D721Med (cell line): ENCODE data around the gene MEGF9.

ENCODE experiments used
- DNase-seq: peaks from one replicate; pipeline ENCODE4 v3.0.0; 2011; ENCODE audit warnings: low spot score; ENCODE audit not compliant: insufficient read length
- FAIRE-seq: peaks from 2 replicates; lab custom pipeline; 2011; peaks lifted over from hg19 to GRCh38; lab: Jason Lieb, UNC
- CTCF ChIP-seq: IDR thresholded peaks from 2 replicates; pipeline ENCODE4 v1.5.1; 2012; ENCODE audit warnings: mild to moderate bottlenecking, control low read depth; ENCODE audit not compliant: insufficient read depth; ENCODE audit errors: missing control alignments

The MEGF9 gene

GRCh38 chr9:120741191-120741590, 26.9 kb upstream of the MEGF9 start:
- DNase-seq (no peak), FAIRE-seq (no peak)
- no peak for TF ChIP-seq CTCF

GRCh38 chr9:120740132-120740531, 25.9 kb upstream of the MEGF9 start:
- TF ChIP-seq CTCF: no peak
- no peak for FAIRE-seq

GRCh38 chr9:120737416-120738165, 23.3 kb upstream of the MEGF9 start:
- TF ChIP-seq CTCF: no peak
- DNase-seq (no peak), FAIRE-seq (no peak)

More at GRCh38 chr9:120740132-120740531, 25.9 kb upstream of the MEGF9 start:
- no peak for DNase-seq

- no peak for TF ChIP-seq CTCF
- DNase-seq (no peak), FAIRE-seq (no peak)
These were observed 22.6 kb upstream of the MEGF9 start for GRCh38 chr9:120736881-120737280.

- DNase-seq: no peak
- no peak for TF ChIP-seq CTCF
- no peak for FAIRE-seq
These were observed 21.3 kb upstream of the MEGF9 start for GRCh38 chr9:120735415-120736126.

- DNase-seq (no peak), FAIRE-seq (no peak)
- no peak for TF ChIP-seq CTCF
These were observed 20.5 kb upstream of the MEGF9 start for GRCh38 chr9:120734607-120735410.
